ENCODE data around the gene NCKAP5.

DNA sequence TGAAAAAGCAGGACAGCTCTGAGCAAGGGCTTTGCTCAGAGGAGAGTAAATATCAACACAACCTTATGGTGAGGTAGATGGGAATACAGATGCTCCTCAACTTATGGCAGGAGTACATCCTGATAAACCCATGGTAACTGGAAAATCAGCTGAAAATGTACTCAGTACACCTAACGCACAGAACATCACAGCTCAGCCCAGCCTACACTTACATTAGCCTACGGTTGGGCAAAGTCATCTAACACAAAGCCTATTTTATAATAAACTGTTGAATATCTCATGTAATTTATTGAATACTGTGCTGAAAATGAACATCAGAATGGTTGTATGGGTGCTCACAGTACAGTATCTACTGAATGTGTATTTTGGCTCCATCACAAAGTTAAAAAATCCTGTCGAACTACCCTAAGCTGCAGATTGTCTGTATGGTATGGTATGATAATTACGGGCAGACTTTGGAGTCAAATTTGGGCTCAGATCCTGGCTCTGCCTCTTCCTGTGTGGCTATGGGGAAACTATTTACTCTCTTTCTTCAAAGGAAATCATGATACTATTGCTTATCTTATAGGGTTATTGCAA, 778.0 kb downstream of the NCKAP5 start:
- TF ChIP-seq POLR2A (IDR thresholded peaks at IDR 0.05) (no peak), POLR2AphosphoS5 (IDR thresholded peaks at IDR 0.05) (no peak)
- TF ChIP-seq, protein P1, sequence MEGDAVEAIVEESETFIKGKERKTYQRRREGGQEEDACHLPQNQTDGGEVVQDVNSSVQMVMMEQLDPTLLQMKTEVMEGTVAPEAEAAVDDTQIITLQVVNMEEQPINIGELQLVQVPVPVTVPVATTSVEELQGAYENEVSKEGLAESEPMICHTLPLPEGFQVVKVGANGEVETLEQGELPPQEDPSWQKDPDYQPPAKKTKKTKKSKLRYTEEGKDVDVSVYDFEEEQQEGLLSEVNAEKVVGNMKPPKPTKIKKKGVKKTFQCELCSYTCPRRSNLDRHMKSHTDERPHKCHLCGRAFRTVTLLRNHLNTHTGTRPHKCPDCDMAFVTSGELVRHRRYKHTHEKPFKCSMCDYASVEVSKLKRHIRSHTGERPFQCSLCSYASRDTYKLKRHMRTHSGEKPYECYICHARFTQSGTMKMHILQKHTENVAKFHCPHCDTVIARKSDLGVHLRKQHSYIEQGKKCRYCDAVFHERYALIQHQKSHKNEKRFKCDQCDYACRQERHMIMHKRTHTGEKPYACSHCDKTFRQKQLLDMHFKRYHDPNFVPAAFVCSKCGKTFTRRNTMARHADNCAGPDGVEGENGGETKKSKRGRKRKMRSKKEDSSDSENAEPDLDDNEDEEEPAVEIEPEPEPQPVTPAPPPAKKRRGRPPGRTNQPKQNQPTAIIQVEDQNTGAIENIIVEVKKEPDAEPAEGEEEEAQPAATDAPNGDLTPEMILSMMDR (IDR thresholded peaks at IDR 0.05): no peak

All from prostate gland (tissue), 2 donors.